HEK293T (cell line): Measurements from ENCODE around the gene PACRG.

Experiments used
- ARNT ChIP-seq: fragments of 450-650 bp; IDR thresholded peaks from 2 replicates; pipeline ENCODE4 v1.6.1; 2017; ENCODE audit warnings: mild to moderate bottlenecking
- L3MBTL2 ChIP-seq: fragments of 450-650 bp; conservative IDR thresholded peaks from 2 replicates; pipeline ENCODE4 v1.6.1; 2016; ENCODE audit warnings: mild to moderate bottlenecking
- PKNOX1 ChIP-seq: fragments of 450-650 bp; IDR thresholded peaks from 2 replicates; pipeline ENCODE4 v1.6.1; 2016
- SP1 ChIP-seq: fragments of 450-650 bp; IDR thresholded peaks from 2 replicates; pipeline ENCODE4 v1.6.1; 2017
- SUZ12 ChIP-seq: fragments of 450-650 bp; IDR thresholded peaks from 2 replicates; pipeline ENCODE4 v1.6.1; 2016; ENCODE audit warnings: mild to moderate bottlenecking
- TARDBP ChIP-seq: fragments of 450-650 bp; IDR thresholded peaks from 2 replicates; pipeline ENCODE4 v1.6.1; 2016
- ZNF384 ChIP-seq: fragments of 450-650 bp; IDR thresholded peaks from 2 replicates; pipeline ENCODE4 v1.6.1; 2016

- TF ChIP-seq ARNT (no peak), TARDBP (no peak), SUZ12 (no peak), SP1 (no peak), PKNOX1 (no peak), ZNF384 (no peak), L3MBTL2 (no peak)
Measured at GRCh38 chr6:162778603-162779002, 50.8 kb downstream of the PACRG start.
